GM21423 (cell line): Measurements from ENCODE around the gene CNTN5.

Source experiments
- ATAC-seq: cut with Tn5 transposase; IDR thresholded peaks from one replicate; pipeline ENCODE4 v1.9.1; 2021; ENCODE audit warnings: mild to moderate bottlenecking, moderate library complexity; ENCODE audit not compliant: unreplicated experiment

The CNTN5 gene

DNA sequence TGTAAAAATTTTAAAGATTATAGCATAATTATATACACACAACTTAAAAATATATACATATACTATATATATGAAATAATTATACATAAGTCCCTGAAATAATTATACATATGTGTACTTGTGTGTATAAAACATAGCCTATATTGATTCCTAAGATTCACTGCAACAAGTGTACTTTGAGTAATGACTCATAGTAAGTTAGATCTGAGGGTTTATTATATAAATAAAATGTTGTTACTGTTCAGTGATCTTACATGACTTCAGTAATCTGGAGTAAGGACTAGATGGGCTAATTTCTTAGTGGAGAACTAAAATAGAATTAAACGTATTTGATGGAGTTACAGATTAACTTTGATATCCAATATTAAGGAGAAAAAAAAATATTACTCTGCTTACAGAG lies 350.5 kb downstream of the CNTN5 start:
- ATAC-seq, result no peak

DNA sequence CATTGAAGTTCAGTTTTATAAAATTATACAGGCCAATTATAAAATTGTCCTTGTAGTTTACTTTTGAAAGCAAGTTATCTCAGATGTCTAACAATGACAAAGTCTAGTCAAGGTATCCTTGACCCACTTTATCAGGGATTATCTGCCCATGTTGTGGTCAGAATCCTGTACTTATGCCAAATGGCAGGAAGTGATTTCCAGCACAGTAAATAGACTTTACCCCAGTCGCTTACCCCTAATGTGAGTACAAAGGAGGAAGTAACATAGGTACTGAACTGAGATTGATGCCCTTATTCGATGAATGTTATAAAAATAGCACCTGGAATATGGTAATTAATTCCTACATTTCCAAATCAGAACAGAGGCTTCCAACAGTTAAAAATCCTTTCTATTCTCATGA lies 355.7 kb downstream of the CNTN5 start:
- no peak for ATAC-seq

DNA sequence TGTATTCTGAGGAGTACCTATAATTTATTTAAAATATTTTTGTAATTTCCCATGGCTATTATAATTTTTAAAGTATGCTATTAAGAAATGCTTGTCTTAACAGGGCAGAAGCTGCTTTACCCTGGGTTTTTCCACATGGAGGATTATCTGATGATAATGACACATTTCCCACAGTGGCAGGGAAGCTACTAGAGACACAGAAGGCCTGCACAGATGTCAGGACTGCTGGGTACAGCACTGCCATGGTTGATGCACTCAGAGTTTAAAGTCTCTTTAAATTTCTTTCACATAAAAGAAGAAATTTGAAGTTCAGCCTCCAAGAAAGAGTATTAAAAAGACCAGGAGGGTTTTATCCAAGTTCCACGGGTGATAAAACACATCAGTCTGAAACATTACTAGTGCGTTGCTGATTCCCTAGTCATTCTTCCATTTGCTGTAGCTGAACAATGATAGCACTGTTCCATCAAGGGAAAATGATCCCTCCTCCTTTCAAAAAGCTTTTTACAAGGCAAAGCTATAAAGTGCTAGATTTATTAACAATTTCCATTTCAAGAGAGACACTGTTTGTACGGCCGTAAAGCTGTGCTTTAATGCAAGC lies 363.0 kb downstream of the CNTN5 start:
- ATAC-seq, result no peak

DNA sequence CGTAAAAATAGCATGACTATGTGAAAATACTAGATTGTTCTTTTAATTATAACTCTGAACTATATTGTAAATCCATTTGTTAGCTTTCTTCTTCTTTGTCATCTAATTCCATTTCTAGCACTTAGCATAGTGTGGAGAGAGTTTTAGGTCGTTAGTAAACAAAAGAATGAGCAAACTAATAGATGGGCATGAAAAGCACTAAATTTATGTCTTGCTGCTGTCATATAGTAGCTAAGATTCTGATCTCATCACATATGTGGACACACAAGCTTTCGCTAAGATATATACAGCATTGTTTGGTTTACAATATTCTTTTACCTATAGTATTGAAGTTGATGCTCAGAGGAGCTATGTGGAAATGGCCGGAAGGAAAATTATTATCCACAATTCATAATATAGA lies 370.5 kb downstream of the CNTN5 start:
- no peak for ATAC-seq

DNA sequence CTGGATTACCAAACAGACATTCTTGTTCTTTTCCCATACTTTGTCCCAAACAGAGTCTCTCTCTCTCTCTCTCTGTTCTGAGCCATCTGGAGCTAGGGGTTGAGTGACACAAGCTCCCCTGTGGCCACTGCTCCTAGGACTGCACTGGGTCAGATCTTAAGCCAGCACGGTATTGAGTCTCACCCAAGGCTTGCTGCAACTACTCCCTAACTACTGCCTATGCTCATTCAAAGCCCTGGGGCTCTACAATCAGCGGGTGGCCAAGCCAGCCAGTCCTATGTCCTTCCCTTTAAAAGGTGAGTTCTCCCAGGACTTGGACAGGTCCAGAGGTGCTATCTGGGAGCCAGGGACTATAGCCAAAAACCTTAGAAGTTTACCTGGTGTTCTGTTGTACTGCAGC lies 385.6 kb downstream of the CNTN5 start:
- no peak for ATAC-seq

DNA sequence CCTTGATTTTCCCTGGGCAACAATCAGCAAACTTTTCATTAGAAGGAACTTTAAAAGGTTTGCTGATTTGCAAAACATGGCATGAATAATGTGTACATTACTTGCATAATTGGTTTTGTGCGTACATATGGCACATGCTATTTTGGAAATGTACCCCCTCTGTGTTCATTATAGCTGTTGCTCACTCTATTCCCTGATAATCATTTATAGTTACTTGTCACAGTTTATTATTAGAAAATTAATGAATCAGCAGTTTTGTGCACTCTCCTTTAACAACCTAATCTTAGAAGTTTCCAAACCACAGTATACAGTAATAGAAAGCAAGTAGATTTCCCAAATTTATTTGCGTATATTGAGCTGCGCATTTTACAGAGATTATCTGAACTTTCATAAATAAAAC lies 389.9 kb downstream of the CNTN5 start:
- ATAC-seq, result no peak

DNA sequence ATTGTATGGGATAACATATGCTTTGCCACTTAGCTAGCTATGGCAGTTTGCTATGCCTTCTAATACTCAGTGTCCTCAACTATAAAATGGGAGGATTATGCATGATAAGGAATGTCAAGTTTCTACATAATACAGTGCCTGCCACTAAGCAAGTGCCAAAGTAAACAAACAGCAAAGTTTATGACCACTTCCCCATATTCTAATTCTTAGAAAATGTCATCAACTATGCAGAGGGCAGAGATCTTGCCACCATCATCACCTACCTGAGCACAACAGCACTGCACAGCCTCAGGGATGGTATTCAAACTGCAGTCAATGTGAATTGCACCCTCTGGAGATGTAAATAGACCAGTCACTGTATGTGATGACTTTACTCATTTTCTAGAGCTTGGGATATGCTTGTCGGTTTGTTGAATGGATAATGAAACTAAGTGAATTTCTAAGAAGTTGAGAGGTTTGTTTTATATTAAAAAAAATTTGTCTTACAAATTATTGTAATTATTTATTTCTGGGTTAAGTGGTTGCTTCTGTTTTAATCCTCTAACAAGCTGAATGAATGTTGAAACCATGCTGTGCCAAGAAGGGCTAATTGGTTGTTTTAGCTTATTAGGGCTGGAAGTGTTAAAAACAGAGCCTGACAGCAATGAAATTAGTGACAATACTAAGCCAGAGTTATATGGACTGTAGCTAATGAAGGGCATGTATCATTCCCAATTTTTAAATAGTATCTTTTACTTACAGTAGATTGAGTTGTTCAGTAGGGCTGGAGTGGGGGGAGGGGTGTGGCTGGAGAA lies 398.4 kb downstream of the CNTN5 start:
- ATAC-seq, result no peak

DNA sequence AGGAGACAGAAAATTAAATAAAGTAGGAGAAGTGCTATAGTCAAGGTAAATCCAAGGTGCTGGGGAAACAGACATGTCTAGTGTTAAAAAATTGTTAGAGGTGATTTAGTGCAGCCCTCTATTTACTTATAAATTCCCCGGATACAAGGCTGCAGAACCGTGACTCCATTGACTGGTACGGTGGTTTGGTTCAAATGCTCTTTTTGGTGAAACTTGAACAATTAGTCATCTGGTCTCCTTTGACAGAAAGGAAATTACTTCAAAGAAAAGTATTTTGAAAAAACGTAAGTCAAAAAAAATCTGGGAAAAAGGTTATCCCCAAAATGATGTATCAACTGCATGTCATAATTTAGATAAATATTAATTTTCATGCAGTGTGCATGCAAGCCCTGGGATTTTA lies 399.2 kb downstream of the CNTN5 start:
- no peak for ATAC-seq

DNA sequence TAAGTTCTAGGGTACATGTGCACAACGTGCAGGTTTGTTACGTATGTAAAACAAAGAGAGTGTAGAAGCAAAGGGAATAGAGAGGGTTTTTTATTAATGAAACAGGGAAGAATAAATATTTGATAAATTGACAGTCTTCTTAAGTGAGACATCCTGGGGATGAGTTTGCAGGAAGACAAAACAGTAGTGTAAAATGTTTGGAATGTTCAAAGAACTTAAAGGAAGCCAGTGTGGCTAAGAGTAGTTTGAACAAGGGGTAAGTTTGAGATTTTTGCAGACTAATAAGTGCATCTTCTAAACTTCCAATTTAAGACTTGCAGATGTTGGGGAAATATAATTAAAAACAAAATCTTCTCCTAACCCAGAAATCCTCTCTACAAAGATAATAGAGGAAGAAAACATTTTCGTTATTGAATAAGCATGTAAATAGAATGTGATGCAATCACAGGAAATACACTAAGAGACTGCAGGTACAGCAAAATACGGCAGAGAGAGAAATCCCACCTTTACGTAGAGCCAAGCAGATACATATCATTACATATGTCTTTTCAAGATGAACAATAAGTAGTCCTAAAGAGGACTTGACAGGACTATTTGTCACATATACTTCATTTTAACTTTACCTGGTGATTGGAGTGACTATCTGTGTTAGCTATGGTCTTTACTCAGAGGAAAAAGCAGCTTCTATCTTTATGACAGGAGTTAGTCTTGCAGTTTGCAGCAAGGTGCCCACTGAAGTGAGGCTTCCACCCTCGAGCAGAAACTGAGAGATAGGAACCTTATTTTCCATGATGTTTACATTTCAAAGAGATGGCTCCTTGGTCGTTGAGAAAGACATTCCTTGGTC lies 402.1 kb downstream of the CNTN5 start:
- no peak for ATAC-seq

DNA sequence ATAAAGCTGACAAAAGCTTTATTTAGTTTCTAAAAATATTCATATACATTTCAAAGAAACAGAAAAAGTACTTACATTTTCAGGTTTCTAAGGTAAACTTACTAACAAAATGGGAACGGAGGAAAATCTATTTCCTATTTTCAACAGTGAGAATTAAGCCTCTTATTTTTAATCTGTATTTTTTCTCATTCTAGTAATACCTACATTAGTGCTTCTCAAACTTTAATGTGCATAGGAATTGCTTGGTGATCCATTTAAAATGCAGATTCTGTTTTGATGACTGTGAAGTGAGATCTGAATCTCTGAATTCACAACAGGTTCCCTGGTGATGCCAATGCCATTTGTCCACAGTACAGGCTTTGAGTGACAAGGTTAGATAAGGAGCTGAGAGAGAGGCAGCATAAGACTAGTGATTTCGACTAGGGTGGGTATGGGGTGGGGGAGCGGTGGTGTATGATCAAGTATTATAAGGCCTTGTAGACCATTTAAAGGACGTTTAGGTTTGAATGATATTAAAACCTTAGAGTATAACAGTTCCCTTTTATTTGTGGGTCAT lies 402.8 kb downstream of the CNTN5 start:
- no peak for ATAC-seq

DNA sequence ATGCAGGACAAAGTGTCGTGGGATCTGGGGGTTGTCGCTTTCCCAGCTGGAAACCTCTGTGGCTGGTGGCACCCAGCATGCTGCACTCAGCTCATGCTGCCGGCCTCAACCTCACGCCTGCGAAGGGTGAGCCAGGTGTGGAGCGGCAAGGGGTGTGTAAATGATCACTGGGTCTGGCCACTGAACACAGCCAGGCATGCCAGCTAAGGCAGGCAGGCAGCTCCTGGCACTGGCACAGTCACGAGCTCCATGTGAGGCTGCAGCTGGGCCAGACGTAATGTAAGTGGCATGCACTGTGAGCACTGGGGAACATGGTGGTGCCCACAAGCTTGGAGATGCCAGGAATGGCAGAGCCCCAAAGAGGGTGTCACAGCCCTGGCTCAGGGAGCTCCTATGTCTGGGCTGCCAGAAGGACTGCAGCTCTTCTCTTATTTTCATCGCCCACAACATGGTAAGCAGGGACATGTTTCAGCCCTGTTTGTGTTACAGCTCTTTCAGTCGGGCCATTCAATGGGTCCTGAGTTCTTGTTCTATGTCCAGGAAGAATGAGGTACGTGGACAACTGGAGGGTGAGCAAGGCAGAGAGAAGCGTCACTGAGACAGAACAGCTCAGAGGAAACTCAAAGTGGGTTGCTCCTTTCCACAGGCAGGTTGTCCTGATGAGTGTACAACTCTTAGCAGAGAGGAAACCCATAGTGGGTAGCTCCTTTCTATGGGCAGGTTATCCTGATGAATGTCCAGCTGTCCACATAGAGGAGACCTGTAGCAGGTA lies 403.8 kb downstream of the CNTN5 start:
- no peak for ATAC-seq

DNA sequence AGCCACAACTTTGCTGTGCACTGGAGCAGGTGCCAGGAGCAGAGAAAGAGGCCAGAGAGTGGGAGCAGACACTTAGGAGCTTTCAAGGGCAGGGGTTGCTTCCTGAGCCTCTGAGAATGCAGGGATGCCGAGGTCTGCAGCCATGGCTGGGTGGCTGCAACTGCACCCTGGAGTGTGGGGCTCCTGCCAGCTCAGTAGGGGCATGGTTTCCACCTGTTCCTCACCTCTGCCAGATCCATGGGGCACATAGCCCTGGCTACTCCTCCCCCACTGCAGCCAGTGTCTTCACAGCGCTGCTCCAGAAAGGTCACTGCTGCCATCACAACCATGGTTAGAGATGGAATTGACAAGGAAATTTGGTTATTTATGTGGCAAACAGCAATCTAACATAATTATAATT lies 404.8 kb downstream of the CNTN5 start:
- ATAC-seq, result no peak

DNA sequence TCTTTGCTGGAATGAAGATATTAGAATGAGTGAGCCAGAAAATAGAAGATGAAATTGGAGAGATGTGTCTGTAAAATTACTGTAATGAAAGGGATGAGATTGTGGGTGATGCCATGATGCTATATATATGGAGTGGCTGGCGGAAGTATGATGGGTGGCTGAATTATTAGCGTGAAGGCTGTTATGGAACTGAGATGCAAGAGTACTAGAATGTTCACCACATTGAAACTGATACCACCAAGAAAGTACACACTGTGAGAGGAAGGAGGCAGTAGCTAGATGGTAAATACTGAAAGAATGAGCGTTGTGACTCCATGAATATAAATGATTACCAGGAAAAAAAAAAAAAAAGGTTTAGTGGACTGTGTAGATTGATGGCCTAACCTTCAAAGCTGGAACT lies 411.9 kb downstream of the CNTN5 start:
- ATAC-seq, result no peak

DNA sequence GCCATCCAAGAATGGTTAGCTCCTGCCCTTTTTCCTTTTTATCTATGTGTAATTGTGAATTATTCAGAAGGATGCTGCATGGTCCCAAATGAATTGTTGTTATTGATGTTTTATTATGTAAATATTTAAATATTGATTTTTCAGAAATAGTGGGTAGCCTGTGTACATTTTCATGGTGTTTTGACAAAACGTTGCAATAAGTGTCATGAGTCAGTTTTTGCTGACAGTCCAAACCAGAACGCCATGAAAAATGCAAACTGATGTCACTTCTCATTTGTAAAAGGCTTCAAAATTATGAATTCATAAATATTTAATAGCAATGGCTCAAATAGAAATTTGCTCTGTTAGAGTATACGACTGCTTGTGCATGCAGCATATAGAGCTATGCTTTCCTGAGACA lies 422.5 kb downstream of the CNTN5 start:
- ATAC-seq, result no peak

DNA sequence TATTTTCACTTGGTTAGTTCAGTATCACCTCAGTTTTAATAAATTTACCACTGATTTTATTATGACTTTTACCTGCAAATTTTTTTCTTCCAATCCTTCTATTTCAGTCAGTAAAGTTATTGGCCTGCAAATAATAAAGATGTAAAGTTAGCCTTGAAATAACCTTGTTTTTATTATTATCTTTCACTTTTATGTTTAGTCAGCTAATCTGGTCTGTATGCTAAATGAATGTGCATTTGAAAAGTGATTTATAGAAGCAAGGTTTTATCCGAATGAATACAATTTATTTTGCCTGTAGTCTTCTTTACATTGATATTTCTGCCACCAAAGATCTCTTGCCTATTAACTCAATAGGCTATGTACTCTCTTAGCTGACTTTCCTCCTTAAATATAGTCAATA lies 425.7 kb downstream of the CNTN5 start:
- no peak for ATAC-seq

DNA sequence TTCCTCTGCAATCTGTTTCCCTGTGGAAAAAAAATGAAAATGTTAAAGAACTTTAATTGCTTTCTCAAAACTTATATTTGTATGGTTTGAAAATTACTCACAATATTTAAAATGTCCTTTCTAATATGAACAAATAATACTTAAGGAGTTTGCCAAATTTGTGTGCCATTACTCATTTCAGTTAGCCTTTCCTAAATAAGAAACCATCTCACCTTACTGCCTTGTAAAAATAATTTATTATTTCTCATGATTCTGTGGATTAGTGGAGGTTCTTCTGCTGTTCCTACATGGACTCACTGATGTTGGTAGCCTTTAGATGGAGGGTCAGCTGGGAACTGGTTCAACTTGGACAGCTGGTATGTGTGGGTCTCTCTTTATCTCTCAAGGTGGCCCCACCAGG lies 428.6 kb downstream of the CNTN5 start:
- ATAC-seq, result no peak

DNA sequence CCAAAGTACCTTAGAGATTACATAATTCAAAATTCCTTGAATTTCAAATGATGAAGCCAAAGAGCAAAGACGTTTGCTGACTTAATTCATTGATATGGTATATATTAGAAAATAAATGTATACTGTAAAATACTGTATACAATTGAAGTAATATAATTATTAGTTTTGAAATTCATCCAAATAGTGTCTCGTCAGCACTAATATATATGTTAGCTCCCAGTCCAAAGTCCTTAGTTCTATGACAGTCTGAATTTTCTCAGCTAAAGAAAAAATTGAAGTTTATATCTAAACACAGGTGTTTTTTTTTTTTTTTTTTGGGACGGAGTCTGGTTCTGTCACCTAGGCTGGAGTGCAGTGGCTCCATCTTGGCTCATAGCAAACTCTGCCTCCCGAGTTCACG lies 431.3 kb downstream of the CNTN5 start:
- no peak for ATAC-seq

DNA sequence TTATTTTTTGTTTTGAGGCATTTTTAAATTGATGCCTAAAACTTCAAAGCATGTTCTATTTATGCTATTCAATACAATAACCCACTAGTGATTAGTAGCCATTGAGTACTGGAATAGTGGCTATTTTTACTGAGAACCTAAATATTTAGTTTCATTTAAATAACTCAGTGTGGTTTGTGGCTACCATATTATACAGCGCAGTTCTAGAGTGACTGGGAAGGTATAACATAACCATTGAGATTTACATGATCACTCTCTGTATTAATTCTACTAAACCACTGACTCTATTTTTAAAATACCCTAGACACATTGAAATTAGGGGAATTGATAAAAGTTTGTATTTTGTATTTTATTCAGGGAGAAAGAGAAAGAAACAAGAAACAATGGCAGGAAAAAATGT lies 441.2 kb downstream of the CNTN5 start:
- no peak for ATAC-seq

DNA sequence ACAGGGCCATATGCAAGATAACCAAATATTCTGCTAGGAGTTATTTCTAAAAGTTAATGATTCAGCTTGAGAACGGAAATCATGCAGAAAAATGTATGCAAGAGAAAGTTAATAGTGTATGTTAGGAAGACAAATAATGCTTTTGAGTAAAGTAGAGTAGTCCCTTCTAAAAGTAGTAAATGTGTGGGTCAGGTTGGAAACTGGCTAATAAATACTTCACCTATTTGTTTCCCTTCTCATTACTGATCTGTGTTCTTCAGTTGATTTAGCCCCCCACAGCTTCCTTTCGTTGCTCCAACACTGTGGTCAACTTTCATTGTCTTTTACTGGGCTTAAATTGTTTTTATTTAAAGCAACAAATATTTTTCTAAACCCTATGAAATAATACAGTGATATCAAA lies 444.2 kb downstream of the CNTN5 start:
- no peak for ATAC-seq

DNA sequence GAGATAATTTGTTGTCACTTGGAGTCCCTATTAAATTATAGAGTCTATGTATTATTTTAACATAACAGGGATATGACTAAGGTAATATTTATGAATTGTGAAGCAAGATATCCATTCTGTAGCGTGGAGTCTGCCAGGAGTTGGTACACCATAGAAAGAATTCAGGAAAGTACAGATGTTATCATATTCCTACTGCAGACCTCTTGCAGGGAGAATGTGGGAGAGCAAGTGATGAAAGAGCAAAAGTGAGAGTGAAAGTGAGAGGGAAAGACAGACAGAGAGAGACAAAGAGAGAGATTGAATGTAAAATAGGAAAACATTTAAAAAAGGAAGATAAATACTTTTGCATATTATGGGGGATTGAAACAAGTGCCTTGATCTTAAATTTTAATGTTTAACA lies 468.8 kb downstream of the CNTN5 start:
- no peak for ATAC-seq

DNA sequence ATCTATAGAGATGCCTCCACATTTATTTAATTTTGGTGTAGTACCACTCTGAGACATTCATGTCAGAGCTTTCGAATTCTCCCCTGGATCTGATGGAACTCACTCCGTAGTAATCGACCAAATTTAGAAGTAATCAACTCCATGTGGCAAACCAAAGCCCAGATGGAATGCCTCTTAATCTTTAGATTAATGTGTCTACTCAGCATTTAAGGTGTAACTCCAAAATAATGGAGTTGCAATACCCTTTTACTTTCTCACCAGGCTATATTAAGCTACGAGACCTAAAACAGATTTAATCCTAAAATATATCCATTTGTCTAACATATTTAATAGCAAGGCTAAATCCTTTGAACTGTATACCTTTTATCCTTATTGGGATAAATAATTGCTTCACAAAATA lies 473.3 kb downstream of the CNTN5 start:
- ATAC-seq, result no peak
